SK-N-SH treated with all-trans-retinoic acid at 6 μM for 48 hours (cell line): ENCODE results near the gene APLP1.

Experiments
- ATAC-seq: fragments of 200-7000 bp; cut with Tn5 transposase; 3 replicates; pipeline ENCODE4 v1.9.1; 2020; ENCODE audit warnings: mild to moderate bottlenecking, moderate library complexity
- ARNTL ChIP-seq: fragments of 450-650 bp; formaldehyde crosslinking; IDR thresholded peaks from 2 replicates; pipeline ENCODE4 v1.5.0; 2020; ENCODE audit warnings: low read depth, mild to moderate bottlenecking, moderate library complexity, borderline replicate concordance
- BACH2 ChIP-seq: fragments of 250-450 bp; sonication (Bioruptor Pico); IDR thresholded peaks from 2 replicates; pipeline ENCODE4 v1.9.0; 2021; ENCODE audit warnings: mild to moderate bottlenecking, borderline replicate concordance
- CSDC2 ChIP-seq: fragments of 250-450 bp; sonication (Bioruptor Pico); IDR thresholded peaks from 2 replicates; pipeline ENCODE4 v1.5.0; 2020; ENCODE audit warnings: mild to moderate bottlenecking, moderate library complexity
- ESRRG ChIP-seq: fragments of 250-450 bp; sonication (Bioruptor Pico); IDR thresholded peaks from 2 replicates; pipeline ENCODE4 v1.6.1; 2021; ENCODE audit warnings: mild to moderate bottlenecking
- GLIS3 ChIP-seq: fragments of 250-450 bp; sonication (Bioruptor Pico); IDR thresholded peaks from 2 replicates; pipeline ENCODE4 v1.5.0; 2020; ENCODE audit warnings: mild to moderate bottlenecking, moderate library complexity
- ISL1 ChIP-seq: fragments of 250-450 bp; sonication (Bioruptor Pico); IDR thresholded peaks from 2 replicates; pipeline ENCODE4 v2.1.2; 2022; ENCODE audit warnings: mild to moderate bottlenecking, moderate library complexity
- OSR1 ChIP-seq: fragments of 250-450 bp; sonication (Bioruptor Pico); IDR thresholded peaks from 2 replicates; pipeline ENCODE4 v1.8.0; 2022; ENCODE audit warnings: moderate library complexity, mild to moderate bottlenecking, inconsistent platforms
- PPARA ChIP-seq: fragments of 250-450 bp; sonication (Bioruptor Pico); IDR thresholded peaks from 2 replicates; pipeline ENCODE4 v1.5.0; 2020; ENCODE audit warnings: mild to moderate bottlenecking, borderline replicate concordance
- RARB ChIP-seq: fragments of 250-450 bp; sonication (Bioruptor Pico); IDR thresholded peaks from 2 replicates; pipeline ENCODE4 v1.8.0; 2021; ENCODE audit warnings: mild to moderate bottlenecking, moderate library complexity
- SNAI2 ChIP-seq: fragments of 250-450 bp; sonication (Bioruptor Pico); IDR thresholded peaks from 2 replicates; pipeline ENCODE4 v1.5.0; 2020; ENCODE audit warnings: mild to moderate bottlenecking, moderate library complexity
- TCF4 ChIP-seq: fragments of 250-450 bp; sonication (Bioruptor Pico); IDR thresholded peaks from 2 replicates; pipeline ENCODE4 v1.8.0; 2021; ENCODE audit warnings: mild to moderate bottlenecking, moderate library complexity, borderline replicate concordance
- TOX ChIP-seq: fragments of 250-450 bp; sonication (Bioruptor Pico); IDR thresholded peaks from 2 replicates; pipeline ENCODE4 v1.8.0; 2021; ENCODE audit warnings: mild to moderate bottlenecking, moderate library complexity, borderline replicate concordance
- ZC3H10 ChIP-seq: fragments of 250-450 bp; sonication (Bioruptor Pico); IDR thresholded peaks from 2 replicates; pipeline ENCODE4 v1.5.1; 2021; ENCODE audit warnings: mild to moderate bottlenecking, moderate library complexity
- ZFP3 ChIP-seq: fragments of 250-450 bp; sonication (Bioruptor Pico); IDR thresholded peaks from 2 replicates; pipeline ENCODE4 v1.5.0; 2020; ENCODE audit warnings: mild to moderate bottlenecking, moderate library complexity
- ZFP30 ChIP-seq: fragments of 450-650 bp; formaldehyde crosslinking; IDR thresholded peaks from 2 replicates; pipeline ENCODE4 v1.5.0; 2022; ENCODE audit warnings: mild to moderate bottlenecking, moderate library complexity
- ZNF565 ChIP-seq: fragments of 450-650 bp; formaldehyde crosslinking; conservative IDR thresholded peaks from 2 replicates; pipeline ENCODE4 v1.5.0; 2020; ENCODE audit warnings: low read depth, mild to moderate bottlenecking, moderate library complexity
- ZNF8 ChIP-seq: fragments of 450-650 bp; formaldehyde crosslinking; IDR thresholded peaks from 2 replicates; pipeline ENCODE4 v1.5.0; 2020; ENCODE audit warnings: mild to moderate bottlenecking, moderate library complexity
- TF ChIP-seq, protein P1 (sequence below): fragments of 250-450 bp; sonication (Bioruptor Pico); IDR thresholded peaks from 2 replicates; pipeline ENCODE4 v1.8.0; 2021; ENCODE audit warnings: low read depth, mild to moderate bottlenecking, moderate library complexity, borderline replicate concordance
- TF ChIP-seq, protein P2 (sequence below): fragments of 250-450 bp; sonication (Bioruptor Pico); IDR thresholded peaks from 2 replicates; pipeline ENCODE4 v1.5.1; 2020; ENCODE audit warnings: low read depth, mild to moderate bottlenecking, moderate library complexity
- TF ChIP-seq, protein P3 (sequence below): fragments of 250-450 bp; sonication (Bioruptor Pico); IDR thresholded peaks from 2 replicates; pipeline ENCODE4 v1.5.1; 2021; ENCODE audit warnings: mild to moderate bottlenecking, moderate library complexity
- TF ChIP-seq, protein P4 (sequence below): fragments of 250-450 bp; sonication (Bioruptor Pico); IDR thresholded peaks from 2 replicates; pipeline ENCODE4 v1.5.0; 2020; ENCODE audit warnings: mild to moderate bottlenecking, moderate library complexity

Gene APLP1

DNA sequence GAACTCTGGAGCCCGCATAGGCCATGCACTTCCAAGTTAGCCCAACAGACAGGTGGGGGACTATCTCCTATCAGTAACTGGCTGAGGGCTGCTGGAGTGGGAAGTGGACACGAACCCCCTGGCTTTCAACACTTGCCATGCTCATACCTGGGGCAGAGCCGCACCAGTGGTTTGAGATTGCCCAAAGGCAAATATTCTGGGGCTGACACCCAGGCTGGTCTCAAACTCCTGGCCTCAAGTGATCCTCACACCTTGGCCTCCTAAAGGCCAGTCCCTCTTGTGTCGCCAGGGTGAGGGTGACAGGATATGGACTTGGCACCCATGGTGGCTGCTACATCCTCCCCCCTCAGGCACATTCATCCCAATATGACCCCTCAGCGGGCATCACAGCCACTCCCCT is 18.8 kb downstream of the APLP1 start:
- TF ChIP-seq, protein P1, sequence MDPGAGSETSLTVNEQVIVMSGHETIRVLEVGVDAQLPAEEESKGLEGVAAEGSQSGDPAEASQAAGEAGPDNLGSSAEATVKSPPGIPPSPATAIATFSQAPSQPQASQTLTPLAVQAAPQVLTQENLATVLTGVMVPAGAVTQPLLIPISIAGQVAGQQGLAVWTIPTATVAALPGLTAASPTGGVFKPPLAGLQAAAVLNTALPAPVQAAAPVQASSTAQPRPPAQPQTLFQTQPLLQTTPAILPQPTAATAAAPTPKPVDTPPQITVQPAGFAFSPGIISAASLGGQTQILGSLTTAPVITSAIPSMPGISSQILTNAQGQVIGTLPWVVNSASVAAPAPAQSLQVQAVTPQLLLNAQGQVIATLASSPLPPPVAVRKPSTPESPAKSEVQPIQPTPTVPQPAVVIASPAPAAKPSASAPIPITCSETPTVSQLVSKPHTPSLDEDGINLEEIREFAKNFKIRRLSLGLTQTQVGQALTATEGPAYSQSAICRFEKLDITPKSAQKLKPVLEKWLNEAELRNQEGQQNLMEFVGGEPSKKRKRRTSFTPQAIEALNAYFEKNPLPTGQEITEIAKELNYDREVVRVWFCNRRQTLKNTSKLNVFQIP: no peak
- TF ChIP-seq ZFP3 (CRISPR knock-in tag) (no peak), ZNF565 (no peak), RARB (CRISPR knock-in tag) (no peak), ARNTL (CRISPR knock-in tag) (no peak), BACH2 (CRISPR knock-in tag) (no peak), GLIS3 (CRISPR knock-in tag) (no peak)
- TF ChIP-seq, protein P2, sequence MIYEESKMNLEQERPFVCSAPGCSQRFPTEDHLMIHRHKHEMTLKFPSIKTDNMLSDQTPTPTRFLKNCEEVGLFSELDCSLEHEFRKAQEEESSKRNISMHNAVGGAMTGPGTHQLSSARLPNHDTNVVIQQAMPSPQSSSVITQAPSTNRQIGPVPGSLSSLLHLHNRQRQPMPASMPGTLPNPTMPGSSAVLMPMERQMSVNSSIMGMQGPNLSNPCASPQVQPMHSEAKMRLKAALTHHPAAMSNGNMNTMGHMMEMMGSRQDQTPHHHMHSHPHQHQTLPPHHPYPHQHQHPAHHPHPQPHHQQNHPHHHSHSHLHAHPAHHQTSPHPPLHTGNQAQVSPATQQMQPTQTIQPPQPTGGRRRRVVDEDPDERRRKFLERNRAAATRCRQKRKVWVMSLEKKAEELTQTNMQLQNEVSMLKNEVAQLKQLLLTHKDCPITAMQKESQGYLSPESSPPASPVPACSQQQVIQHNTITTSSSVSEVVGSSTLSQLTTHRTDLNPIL: no peak
- TF ChIP-seq, all 23 proteins: peak for 0
- ATAC-seq: no peak

DNA sequence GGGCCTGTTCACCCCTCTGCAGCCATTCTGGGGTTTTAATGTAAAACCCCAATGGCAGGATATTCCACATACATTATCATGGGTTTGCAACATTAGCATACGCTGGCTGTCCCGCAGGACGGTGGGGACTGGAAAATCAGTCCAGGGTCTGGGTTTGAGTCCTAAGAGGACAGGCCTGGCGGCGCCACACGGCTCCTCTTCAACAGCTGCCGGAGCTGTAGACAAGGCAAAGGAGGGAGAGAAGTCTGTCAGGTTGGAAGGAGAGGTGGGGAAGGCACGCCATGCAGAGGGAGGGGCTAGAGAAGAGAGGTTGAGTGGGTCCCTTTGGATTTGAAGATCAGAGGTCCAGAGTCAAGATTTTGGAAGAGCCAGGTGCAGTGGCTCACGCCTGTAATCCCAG is 20.0 kb downstream of the APLP1 start:
- ATAC-seq: no peak

DNA sequence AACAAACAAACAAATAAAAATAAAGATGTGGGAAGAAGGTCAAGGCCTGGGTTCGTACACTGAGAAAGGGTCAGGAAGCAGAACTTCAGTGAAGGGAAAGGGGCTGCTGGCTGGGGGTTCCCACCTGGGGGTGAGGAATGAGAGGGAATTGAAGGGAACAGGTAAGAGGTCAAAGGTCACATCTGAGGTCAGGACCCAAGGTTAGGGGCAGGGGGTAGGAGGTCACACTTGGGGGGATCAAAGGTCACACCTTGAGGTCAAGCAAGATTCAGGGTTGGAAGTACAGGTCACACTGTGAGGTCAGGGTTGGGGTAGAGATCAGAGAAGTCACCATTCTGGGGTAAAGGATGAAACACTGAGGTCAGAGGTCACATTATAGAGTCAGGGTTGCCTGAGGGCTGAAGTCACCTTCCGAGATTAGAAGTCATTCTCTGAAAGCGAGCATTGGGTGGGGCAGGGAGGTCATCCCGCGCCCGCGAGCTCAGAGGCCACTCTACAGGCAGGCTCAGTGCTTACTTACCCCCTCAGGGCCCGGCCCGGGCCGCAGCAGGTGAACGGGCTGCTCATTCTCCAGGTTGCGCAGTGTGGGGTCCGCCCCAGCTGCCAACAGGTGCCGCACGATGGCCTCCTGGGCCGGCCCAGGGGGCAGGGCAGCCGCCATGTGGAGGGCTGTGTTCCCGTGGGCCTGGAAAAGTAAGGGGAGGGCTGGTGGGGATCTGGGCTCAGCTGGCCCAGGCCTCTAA is 21.2 kb downstream of the APLP1 start:
- TF ChIP-seq RARB (CRISPR knock-in tag): no peak
- no peak for TF ChIP-seq ESRRG
- TF ChIP-seq ZFP3 (CRISPR knock-in tag): no peak
- TF ChIP-seq GLIS3 (CRISPR knock-in tag): no peak
- TF ChIP-seq, protein P3, sequence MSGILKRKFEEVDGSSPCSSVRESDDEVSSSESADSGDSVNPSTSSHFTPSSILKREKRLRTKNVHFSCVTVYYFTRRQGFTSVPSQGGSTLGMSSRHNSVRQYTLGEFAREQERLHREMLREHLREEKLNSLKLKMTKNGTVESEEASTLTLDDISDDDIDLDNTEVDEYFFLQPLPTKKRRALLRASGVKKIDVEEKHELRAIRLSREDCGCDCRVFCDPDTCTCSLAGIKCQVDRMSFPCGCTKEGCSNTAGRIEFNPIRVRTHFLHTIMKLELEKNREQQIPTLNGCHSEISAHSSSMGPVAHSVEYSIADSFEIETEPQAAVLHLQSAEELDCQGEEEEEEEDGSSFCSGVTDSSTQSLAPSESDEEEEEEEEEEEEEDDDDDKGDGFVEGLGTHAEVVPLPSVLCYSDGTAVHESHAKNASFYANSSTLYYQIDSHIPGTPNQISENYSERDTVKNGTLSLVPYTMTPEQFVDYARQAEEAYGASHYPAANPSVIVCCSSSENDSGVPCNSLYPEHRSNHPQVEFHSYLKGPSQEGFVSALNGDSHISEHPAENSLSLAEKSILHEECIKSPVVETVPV: no peak
- TF ChIP-seq, protein P1: no peak
- TF ChIP-seq BACH2 (CRISPR knock-in tag): no peak
- no peak for TF ChIP-seq TOX (CRISPR knock-in tag)
- no peak for TF ChIP-seq SNAI2 (CRISPR knock-in tag)
- no peak for TF ChIP-seq ZNF8 (CRISPR knock-in tag)
- no peak for TF ChIP-seq ZFP30
- TF ChIP-seq, protein P4, sequence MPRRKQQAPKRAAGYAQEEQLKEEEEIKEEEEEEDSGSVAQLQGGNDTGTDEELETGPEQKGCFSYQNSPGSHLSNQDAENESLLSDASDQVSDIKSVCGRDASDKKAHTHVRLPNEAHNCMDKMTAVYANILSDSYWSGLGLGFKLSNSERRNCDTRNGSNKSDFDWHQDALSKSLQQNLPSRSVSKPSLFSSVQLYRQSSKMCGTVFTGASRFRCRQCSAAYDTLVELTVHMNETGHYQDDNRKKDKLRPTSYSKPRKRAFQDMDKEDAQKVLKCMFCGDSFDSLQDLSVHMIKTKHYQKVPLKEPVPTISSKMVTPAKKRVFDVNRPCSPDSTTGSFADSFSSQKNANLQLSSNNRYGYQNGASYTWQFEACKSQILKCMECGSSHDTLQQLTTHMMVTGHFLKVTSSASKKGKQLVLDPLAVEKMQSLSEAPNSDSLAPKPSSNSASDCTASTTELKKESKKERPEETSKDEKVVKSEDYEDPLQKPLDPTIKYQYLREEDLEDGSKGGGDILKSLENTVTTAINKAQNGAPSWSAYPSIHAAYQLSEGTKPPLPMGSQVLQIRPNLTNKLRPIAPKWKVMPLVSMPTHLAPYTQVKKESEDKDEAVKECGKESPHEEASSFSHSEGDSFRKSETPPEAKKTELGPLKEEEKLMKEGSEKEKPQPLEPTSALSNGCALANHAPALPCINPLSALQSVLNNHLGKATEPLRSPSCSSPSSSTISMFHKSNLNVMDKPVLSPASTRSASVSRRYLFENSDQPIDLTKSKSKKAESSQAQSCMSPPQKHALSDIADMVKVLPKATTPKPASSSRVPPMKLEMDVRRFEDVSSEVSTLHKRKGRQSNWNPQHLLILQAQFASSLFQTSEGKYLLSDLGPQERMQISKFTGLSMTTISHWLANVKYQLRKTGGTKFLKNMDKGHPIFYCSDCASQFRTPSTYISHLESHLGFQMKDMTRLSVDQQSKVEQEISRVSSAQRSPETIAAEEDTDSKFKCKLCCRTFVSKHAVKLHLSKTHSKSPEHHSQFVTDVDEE: no peak
- no peak for TF ChIP-seq ISL1 (CRISPR knock-in tag)
- TF ChIP-seq PPARA (CRISPR knock-in tag): no peak
- TF ChIP-seq ARNTL (CRISPR knock-in tag): no peak
- no peak for TF ChIP-seq ZC3H10
- no peak for TF ChIP-seq OSR1
- no peak for TF ChIP-seq CSDC2 (CRISPR knock-in tag)
- TF ChIP-seq TCF4 (CRISPR knock-in tag): no peak
- no peak for ATAC-seq

More for the DNA sequence above, 20.0 kb downstream of the APLP1 start:
- TF ChIP-seq, protein P3: no peak
- no peak for TF ChIP-seq ZNF8 (CRISPR knock-in tag)
- no peak for TF ChIP-seq SNAI2 (CRISPR knock-in tag)
- no peak for TF ChIP-seq ZC3H10
